ENCODE measurements around the gene SLAMF1.

Gene SLAMF1

GRCh38 chr1:160623862-160624261 is 23.0 kb downstream of the SLAMF1 start:
- H3F3A ChIP-seq (ENCODE audit: insufficient read depth, low read length) = peaks cover 9% of the 10 kb centered on the region; the same call in 1 of the 2 replicates
- no peaks in the 10 kb centered on the region for H3K9me3 ChIP-seq (replicated peaks; ENCODE audit: insufficient read depth, low read length)
- H3K9me2 ChIP-seq (replicated peaks; ENCODE audit: insufficient read depth, low read length) = no peaks in the 10 kb centered on the region
- H3K9ac ChIP-seq (ENCODE audit: low read length) = peak overlapping the region; percentile 4; the same call in 1 of the 2 replicates
- H3K4me1 ChIP-seq (ENCODE audit: low read length) = peaks cover 52% of the 10 kb centered on the region
- peak overlapping the region; percentile 50 for H3K4me2 ChIP-seq (ENCODE audit: low read depth, low read length)
- H3K27me3 ChIP-seq (replicated peaks; ENCODE audit: insufficient read depth, low read length) = no peaks in the 10 kb centered on the region
- H2AFZ ChIP-seq (ENCODE audit: low read length) = peak overlapping the region; percentile 44
- no peak overlapping the region for H3K4me3 ChIP-seq (ENCODE audit: low read length)
- H3K27ac ChIP-seq (ENCODE audit: low read length) = peak overlapping the region; percentile 57; the same call in 1 of the 2 replicates
- H3K36me3 ChIP-seq (replicated peaks; ENCODE audit: insufficient read depth, low read length) = no peaks in the 10 kb centered on the region
- no peaks in the 10 kb centered on the region for H4K20me1 ChIP-seq (ENCODE audit: insufficient read depth, low read length)
- peak; percentile 40 for DNase-seq
- H3K79me2 ChIP-seq (ENCODE audit: low read length) = no peaks in the 10 kb centered on the region
- TF ChIP-seq EZH2 (optimal IDR thresholded peaks at IDR 0.05; ENCODE audit: low read depth, low read length) (no peak), CTCF (IDR thresholded peaks at IDR 0.05; ENCODE audit: low read length) (no peak), EZH2phosphoT487 (IDR thresholded peaks at IDR 0.05; ENCODE audit: low read length) (no peak)

GRCh38 chr1:160623227-160623633 is 23.6 kb downstream of the SLAMF1 start:
- H3K4me2 ChIP-seq (ENCODE audit: low read depth, low read length) = peak overlapping the region; percentile 50
- H3K27ac ChIP-seq (ENCODE audit: low read length) = peak overlapping the region; percentile 57; the same call in 1 of the 2 replicates
- H3K9me2 ChIP-seq (replicated peaks; ENCODE audit: insufficient read depth, low read length) = no peaks in the 10 kb centered on the region
- peaks cover 54% of the 10 kb centered on the region for H3K4me1 ChIP-seq (ENCODE audit: low read length)
- no peak overlapping the region for H3K4me3 ChIP-seq (ENCODE audit: low read length)
- H3F3A ChIP-seq (ENCODE audit: insufficient read depth, low read length) = peaks cover 9% of the 10 kb centered on the region; the same call in 1 of the 2 replicates
- no peaks in the 10 kb centered on the region for H3K79me2 ChIP-seq (ENCODE audit: low read length)
- H4K20me1 ChIP-seq (ENCODE audit: insufficient read depth, low read length) = no peaks in the 10 kb centered on the region
- no peak overlapping the region for H3K9ac ChIP-seq (ENCODE audit: low read length)
- TF ChIP-seq EZH2 (optimal IDR thresholded peaks at IDR 0.05; ENCODE audit: low read depth, low read length) (no peak), EZH2phosphoT487 (IDR thresholded peaks at IDR 0.05; ENCODE audit: low read length) (no peak), CTCF (IDR thresholded peaks at IDR 0.05; ENCODE audit: low read length) (no peak)
- H3K27me3 ChIP-seq (replicated peaks; ENCODE audit: insufficient read depth, low read length) = no peaks in the 10 kb centered on the region
- no peaks in the 10 kb centered on the region for H3K36me3 ChIP-seq (replicated peaks; ENCODE audit: insufficient read depth, low read length)
- H3K9me3 ChIP-seq (replicated peaks; ENCODE audit: insufficient read depth, low read length) = no peaks in the 10 kb centered on the region
- no peak overlapping the region for H2AFZ ChIP-seq (ENCODE audit: low read length)
- peak; percentile 73 for DNase-seq

- no peak overlapping the region for H2AFZ ChIP-seq (ENCODE audit: low read length)
- no peak overlapping the region for H3K4me3 ChIP-seq (ENCODE audit: low read length)
- H3K9me3 ChIP-seq (replicated peaks; ENCODE audit: insufficient read depth, low read length) = no peaks in the 10 kb centered on the region
- TF ChIP-seq CTCF (IDR thresholded peaks at IDR 0.05; ENCODE audit: low read length) = no peak
- no peak for TF ChIP-seq EZH2 (optimal IDR thresholded peaks at IDR 0.05; ENCODE audit: low read depth, low read length)
- no peak for TF ChIP-seq EZH2phosphoT487 (IDR thresholded peaks at IDR 0.05; ENCODE audit: low read length)
- no peak overlapping the region for H3K27ac ChIP-seq (ENCODE audit: low read length)
- H3K79me2 ChIP-seq (ENCODE audit: low read length) = no peaks in the 10 kb centered on the region
- no peaks in the 10 kb centered on the region for H4K20me1 ChIP-seq (ENCODE audit: insufficient read depth, low read length)
- H3K9ac ChIP-seq (ENCODE audit: low read length) = no peak overlapping the region
- peak overlapping the region; percentile 50; the same call in 1 of the 2 replicates for H3K4me2 ChIP-seq (ENCODE audit: low read depth, low read length)
- no peaks in the 10 kb centered on the region for H3K36me3 ChIP-seq (replicated peaks; ENCODE audit: insufficient read depth, low read length)
- H3F3A ChIP-seq (ENCODE audit: insufficient read depth, low read length) = peaks cover 9% of the 10 kb centered on the region; the same call in 1 of the 2 replicates
- H3K4me1 ChIP-seq (ENCODE audit: low read length) = peaks cover 56% of the 10 kb centered on the region
- DNase-seq = no peak
- no peaks in the 10 kb centered on the region for H3K27me3 ChIP-seq (replicated peaks; ENCODE audit: insufficient read depth, low read length)
- H3K9me2 ChIP-seq (replicated peaks; ENCODE audit: insufficient read depth, low read length) = no peaks in the 10 kb centered on the region
These were observed 24.2 kb downstream of the SLAMF1 start for GRCh38 chr1:160622501-160623226.

Measured in MM.1S (cell line).